NOMO-1 treated with DMSO at 0.1 percent for 48 hours (cell line): ENCODE data around the gene MXRA8.
A peak's percentile ranks its signal among the peaks of the same experiment; 100 is the strongest.
"Not testable (repeated sequence)": the region's sequence is repeated elsewhere in the genome, so short reads cannot be mapped to it uniquely, and the experiment has no call there.

ENCODE experiments used
- DNase-seq: peaks from one replicate; lab custom pipeline; 2025; ENCODE audit not compliant: unreplicated experiment; lab: John Stamatoyannopoulos, UW

MXRA8 gene

GRCh38 chr1:1358433-1359271 lies at the start of gene MXRA8:
TSS of gene MXRA8 (minus strand) at chr1:1358555. CDS start at chr1:1358504, 51 bp downstream.
- DNase-seq = no peak

GRCh38 chr1:1407636-1408318 lies 49.4 kb upstream of the MXRA8 start:
- peak; percentile 31 for DNase-seq

- DNase-seq = peak; percentile 91
These were observed 48.7 kb upstream of the MXRA8 start, which contains the start of gene MRPL20 for GRCh38 chr1:1406821-1407635. TSS of gene MRPL20 (minus strand) at chr1:1407293. CDS start at chr1:1407217, 76 bp downstream.

GRCh38 chr1:1406101-1406820 lies 47.9 kb upstream of the MXRA8 start:
- DNase-seq = no peak

- no peak for DNase-seq
These were observed 45.3 kb upstream of the MXRA8 start for GRCh38 chr1:1403653-1404052.

GRCh38 chr1:1402901-1403392 lies 44.6 kb upstream of the MXRA8 start:
- not testable (repeated sequence) for DNase-seq

GRCh38 chr1:1402072-1402900 lies 43.9 kb upstream of the MXRA8 start:
- peak; percentile 33 for DNase-seq

GRCh38 chr1:1401457-1402010 lies 43.2 kb upstream of the MXRA8 start:
- no peak for DNase-seq

- DNase-seq = no peak
These were observed 42.5 kb upstream of the MXRA8 start for GRCh38 chr1:1400576-1401456.

- DNase-seq = peak; percentile 7
These were observed 41.7 kb upstream of the MXRA8 start for GRCh38 chr1:1399872-1400575.

GRCh38 chr1:1399187-1399871 lies 41.0 kb upstream of the MXRA8 start, which contains the start of gene CCNL2:
TSS of gene CCNL2 (minus strand) at chr1:1399335. CDS start at chr1:1399306, 29 bp downstream.
- DNase-seq = peak; percentile 97

- no peak for DNase-seq
These were observed 40.4 kb upstream of the MXRA8 start for GRCh38 chr1:1398677-1399186.

- no peak for DNase-seq
These were observed 39.6 kb upstream of the MXRA8 start for GRCh38 chr1:1397839-1398523.

GRCh38 chr1:1395166-1395565 lies 36.8 kb upstream of the MXRA8 start:
- DNase-seq = no peak

- DNase-seq = no peak
These were observed 35.8 kb upstream of the MXRA8 start for GRCh38 chr1:1394116-1394515.

- no peak for DNase-seq
These were observed 35.1 kb upstream of the MXRA8 start for GRCh38 chr1:1393428-1393827.
